ENCODE results near the gene ELMO1. TPM values are rescaled to one million over a fixed set of nuclear protein-coding genes. Genes with fewer than 3 reads are reported as not detected.

The ELMO1 gene
- total RNA-seq, 1 experiment from 2014 or later, result 137 TPM

DNA sequence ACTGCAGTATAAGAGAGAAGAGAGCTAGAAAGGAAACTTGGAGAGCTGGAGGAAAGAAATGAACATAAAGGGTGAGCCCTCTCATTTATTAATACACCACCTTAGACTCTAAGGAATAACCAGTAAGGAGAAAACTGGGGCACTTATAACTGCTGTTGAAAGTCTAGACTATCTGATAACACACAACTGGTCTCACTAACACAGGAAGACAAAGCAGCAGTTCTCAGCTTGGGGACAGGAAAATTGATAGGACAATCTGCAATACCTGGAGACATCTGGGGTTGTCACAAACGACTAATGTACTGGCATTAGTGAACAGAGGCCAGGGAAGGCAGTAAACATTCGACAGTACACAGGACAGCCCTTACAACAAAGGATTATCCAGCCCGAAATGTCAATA is 6.8 kb downstream of the ELMO1 start:
- no peaks in the 10 kb centered on the region for H3K9me2 ChIP-seq (replicated peaks; ENCODE audit: insufficient read depth, low read length)
- H3K27me3 ChIP-seq (ENCODE audit: low read length), result no peaks in the 10 kb centered on the region
- H3K27ac ChIP-seq (ENCODE audit: low read length), result no peak overlapping the region
- no peak overlapping the region for H3K4me3 ChIP-seq (ENCODE audit: low read length)
- no peak for DNase-seq
- no peak overlapping the region for H3K4me2 ChIP-seq (ENCODE audit: low read depth, low read length, poor library complexity, severe bottlenecking)
- H3K79me2 ChIP-seq (ENCODE audit: low read length), result no peaks in the 10 kb centered on the region
- H3K36me3 ChIP-seq (ENCODE audit: insufficient read depth, low read length), result no peaks in the 10 kb centered on the region
- H2AFZ ChIP-seq (ENCODE audit: low read length), result no peak overlapping the region
- no peaks in the 10 kb centered on the region for H3K9me3 ChIP-seq (ENCODE audit: low read length)
- H3K9ac ChIP-seq (ENCODE audit: low read length), result no peak overlapping the region
- H3K4me1 ChIP-seq (ENCODE audit: low read length), result no peaks in the 10 kb centered on the region
- H4K20me1 ChIP-seq (ENCODE audit: insufficient read depth, low read depth, low read length), result 0 out of 2 replicates have a peak, but pooled peaks cover 4% of the 10 kb centered on the region

- Histone ChIP-seq H3K9ac (ENCODE audit: low read length) (no peak overlapping the region), H3K4me2 (ENCODE audit: low read depth, low read length, poor library complexity, severe bottlenecking) (no peak overlapping the region), H3K4me1 (ENCODE audit: low read length) (no peaks in the 10 kb centered on the region), H3K36me3 (ENCODE audit: insufficient read depth, low read length) (no peaks in the 10 kb centered on the region), H4K20me1 (ENCODE audit: insufficient read depth, low read depth, low read length) (0 out of 2 replicates have a peak, but pooled peaks cover 4% of the 10 kb centered on the region), H3K9me2 (replicated peaks; ENCODE audit: insufficient read depth, low read length) (no peaks in the 10 kb centered on the region), H3K27me3 (ENCODE audit: low read length) (no peaks in the 10 kb centered on the region), H3K4me3 (ENCODE audit: low read length) (no peak overlapping the region), H3K27ac (ENCODE audit: low read length) (no peak overlapping the region), H3K79me2 (ENCODE audit: low read length) (no peaks in the 10 kb centered on the region), H2AFZ (ENCODE audit: low read length) (no peak overlapping the region), H3K9me3 (ENCODE audit: low read length) (no peaks in the 10 kb centered on the region)
- DNase-seq, result no peak
Observed at GRCh38 chr7:37441386-37441760, 7.3 kb downstream of the ELMO1 start.

DNA sequence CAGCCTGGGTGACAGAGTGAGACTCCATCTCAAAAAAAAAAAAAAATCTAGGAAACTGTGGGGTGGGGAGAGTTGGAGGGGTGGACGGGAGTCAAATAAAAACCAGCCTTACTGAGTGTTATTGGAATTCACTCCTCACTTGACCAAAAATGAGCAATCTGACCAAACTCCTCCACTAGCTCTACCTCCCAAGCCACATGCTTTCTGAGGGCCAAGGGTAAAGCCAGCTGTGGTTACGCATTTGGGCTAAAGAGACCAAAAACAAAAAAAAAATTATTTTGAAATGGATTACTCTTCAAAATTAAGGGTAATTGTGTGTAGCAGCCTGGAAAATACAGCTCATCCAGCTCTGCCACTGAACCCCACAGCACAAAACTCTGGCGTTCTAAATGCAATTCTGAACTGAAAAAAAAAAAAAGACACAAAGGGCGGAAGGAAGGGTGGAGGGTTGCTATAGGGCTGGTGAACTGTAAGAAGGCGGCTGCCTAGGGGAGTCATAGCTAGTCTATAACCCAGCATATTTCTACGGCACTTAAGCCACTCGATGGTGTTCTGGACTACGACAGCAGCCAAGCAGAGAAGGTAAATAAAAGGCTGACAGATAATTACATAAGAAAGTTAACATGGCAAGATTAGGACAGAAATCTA is 7.8 kb downstream of the ELMO1 start:
- DNase-seq, result no peak
- 0 out of 2 replicates have a peak, but pooled peaks cover 4% of the 10 kb centered on the region for H4K20me1 ChIP-seq (ENCODE audit: insufficient read depth, low read depth, low read length)
- no peak overlapping the region for H3K4me3 ChIP-seq (ENCODE audit: low read length)
- H3K36me3 ChIP-seq (ENCODE audit: insufficient read depth, low read length), result no peaks in the 10 kb centered on the region
- no peaks in the 10 kb centered on the region for H3K4me1 ChIP-seq (ENCODE audit: low read length)
- no peak overlapping the region for H2AFZ ChIP-seq (ENCODE audit: low read length)
- H3K9me2 ChIP-seq (replicated peaks; ENCODE audit: insufficient read depth, low read length), result no peaks in the 10 kb centered on the region
- no peaks in the 10 kb centered on the region for H3K79me2 ChIP-seq (ENCODE audit: low read length)
- no peaks in the 10 kb centered on the region for H3K9me3 ChIP-seq (ENCODE audit: low read length)
- H3K9ac ChIP-seq (ENCODE audit: low read length), result no peak overlapping the region
- no peak overlapping the region for H3K4me2 ChIP-seq (ENCODE audit: low read depth, low read length, poor library complexity, severe bottlenecking)
- H3K27ac ChIP-seq (ENCODE audit: low read length), result no peak overlapping the region
- H3K27me3 ChIP-seq (ENCODE audit: low read length), result no peaks in the 10 kb centered on the region

DNA sequence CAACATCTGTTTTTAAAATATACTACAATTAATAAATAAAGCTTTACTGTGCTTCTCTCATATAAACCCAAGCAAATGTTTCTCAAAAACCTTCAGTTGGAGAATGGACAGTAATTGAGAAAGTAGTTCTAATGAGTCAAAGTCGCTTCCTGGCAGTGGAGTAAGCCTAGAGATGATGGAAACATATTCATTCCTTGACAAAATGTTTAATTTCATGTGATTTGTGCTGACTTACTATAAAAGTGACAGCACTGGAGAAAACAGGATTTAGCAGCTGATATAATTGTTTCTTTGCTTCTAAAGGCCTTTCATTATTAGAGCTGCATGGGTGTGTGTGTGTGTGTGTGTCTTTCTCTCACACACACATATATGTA is 9.0 kb downstream of the ELMO1 start:
- H3K79me2 ChIP-seq (ENCODE audit: low read length), result no peaks in the 10 kb centered on the region
- H3K9me2 ChIP-seq (replicated peaks; ENCODE audit: insufficient read depth, low read length), result no peaks in the 10 kb centered on the region
- H2AFZ ChIP-seq (ENCODE audit: low read length), result no peak overlapping the region
- no peak for DNase-seq
- H4K20me1 ChIP-seq (ENCODE audit: insufficient read depth, low read depth, low read length), result 0 out of 2 replicates have a peak, but pooled peaks cover 4% of the 10 kb centered on the region
- no peak overlapping the region for H3K4me2 ChIP-seq (ENCODE audit: low read depth, low read length, poor library complexity, severe bottlenecking)
- H3K36me3 ChIP-seq (ENCODE audit: insufficient read depth, low read length), result no peaks in the 10 kb centered on the region
- H3K4me1 ChIP-seq (ENCODE audit: low read length), result no peaks in the 10 kb centered on the region
- H3K9me3 ChIP-seq (ENCODE audit: low read length), result no peaks in the 10 kb centered on the region
- no peaks in the 10 kb centered on the region for H3K27me3 ChIP-seq (ENCODE audit: low read length)
- no peak overlapping the region for H3K9ac ChIP-seq (ENCODE audit: low read length)
- no peak overlapping the region for H3K4me3 ChIP-seq (ENCODE audit: low read length)
- H3K27ac ChIP-seq (ENCODE audit: low read length), result no peak overlapping the region

- Histone ChIP-seq H4K20me1 (ENCODE audit: insufficient read depth, low read depth, low read length) (0 out of 2 replicates have a peak, but pooled peaks cover 4% of the 10 kb centered on the region), H2AFZ (ENCODE audit: low read length) (no peak overlapping the region), H3K4me3 (ENCODE audit: low read length) (no peak overlapping the region), H3K9me3 (ENCODE audit: low read length) (no peaks in the 10 kb centered on the region), H3K4me1 (ENCODE audit: low read length) (no peaks in the 10 kb centered on the region), H3K27ac (ENCODE audit: low read length) (no peak overlapping the region), H3K4me2 (ENCODE audit: low read depth, low read length, poor library complexity, severe bottlenecking) (no peak overlapping the region), H3K9ac (ENCODE audit: low read length) (no peak overlapping the region), H3K79me2 (ENCODE audit: low read length) (no peaks in the 10 kb centered on the region), H3K27me3 (ENCODE audit: low read length) (no peaks in the 10 kb centered on the region), H3K36me3 (ENCODE audit: insufficient read depth, low read length) (no peaks in the 10 kb centered on the region), H3K9me2 (replicated peaks; ENCODE audit: insufficient read depth, low read length) (no peaks in the 10 kb centered on the region)
- DNase-seq, result no peak
Observed at GRCh38 chr7:37438906-37439652, 9.6 kb downstream of the ELMO1 start.

GRCh38 chr7:37435156-37435855 is 13.4 kb downstream of the ELMO1 start:
- no peak overlapping the region for H3K4me3 ChIP-seq (ENCODE audit: low read length)
- no peaks in the 10 kb centered on the region for H3K9me2 ChIP-seq (replicated peaks; ENCODE audit: insufficient read depth, low read length)
- H3K9ac ChIP-seq (ENCODE audit: low read length), result no peak overlapping the region
- no peak for DNase-seq
- peaks cover 4% of the 10 kb centered on the region; the same call in 1 of the 2 replicates for H4K20me1 ChIP-seq (ENCODE audit: insufficient read depth, low read depth, low read length)
- no peaks in the 10 kb centered on the region for H3K36me3 ChIP-seq (ENCODE audit: insufficient read depth, low read length)
- H2AFZ ChIP-seq (ENCODE audit: low read length), result no peak overlapping the region
- no peaks in the 10 kb centered on the region for H3K79me2 ChIP-seq (ENCODE audit: low read length)
- no peaks in the 10 kb centered on the region for H3K4me1 ChIP-seq (ENCODE audit: low read length)
- H3K27me3 ChIP-seq (ENCODE audit: low read length), result no peaks in the 10 kb centered on the region
- no peak overlapping the region for H3K4me2 ChIP-seq (ENCODE audit: low read depth, low read length, poor library complexity, severe bottlenecking)
- no peaks in the 10 kb centered on the region for H3K9me3 ChIP-seq (ENCODE audit: low read length)
- no peak overlapping the region for H3K27ac ChIP-seq (ENCODE audit: low read length)

GRCh38 chr7:37434529-37434928 is 14.1 kb downstream of the ELMO1 start:
- H4K20me1 ChIP-seq (ENCODE audit: insufficient read depth, low read depth, low read length), result peaks cover 4% of the 10 kb centered on the region; the same call in 1 of the 2 replicates
- H3K9me2 ChIP-seq (replicated peaks; ENCODE audit: insufficient read depth, low read length), result no peaks in the 10 kb centered on the region
- no peak overlapping the region for H3K4me2 ChIP-seq (ENCODE audit: low read depth, low read length, poor library complexity, severe bottlenecking)
- no peaks in the 10 kb centered on the region for H3K4me1 ChIP-seq (ENCODE audit: low read length)
- no peak overlapping the region for H3K27ac ChIP-seq (ENCODE audit: low read length)
- no peaks in the 10 kb centered on the region for H3K79me2 ChIP-seq (ENCODE audit: low read length)
- no peak for DNase-seq
- H3K36me3 ChIP-seq (ENCODE audit: insufficient read depth, low read length), result no peaks in the 10 kb centered on the region
- H3K4me3 ChIP-seq (ENCODE audit: low read length), result no peak overlapping the region
- no peaks in the 10 kb centered on the region for H3K27me3 ChIP-seq (ENCODE audit: low read length)
- no peak overlapping the region for H3K9ac ChIP-seq (ENCODE audit: low read length)
- no peak overlapping the region for H2AFZ ChIP-seq (ENCODE audit: low read length)
- no peaks in the 10 kb centered on the region for H3K9me3 ChIP-seq (ENCODE audit: low read length)

GRCh38 chr7:37433166-37433565 is 15.5 kb downstream of the ELMO1 start:
- H3K9me3 ChIP-seq (ENCODE audit: low read length), result no peaks in the 10 kb centered on the region
- no peak overlapping the region for H3K4me2 ChIP-seq (ENCODE audit: low read depth, low read length, poor library complexity, severe bottlenecking)
- no peak overlapping the region for H3K27ac ChIP-seq (ENCODE audit: low read length)
- no peaks in the 10 kb centered on the region; the same call in 1 of the 2 replicates for H4K20me1 ChIP-seq (ENCODE audit: insufficient read depth, low read depth, low read length)
- H3K27me3 ChIP-seq (ENCODE audit: low read length), result no peaks in the 10 kb centered on the region
- no peaks in the 10 kb centered on the region for H3K4me1 ChIP-seq (ENCODE audit: low read length)
- H3K36me3 ChIP-seq (ENCODE audit: insufficient read depth, low read length), result no peaks in the 10 kb centered on the region
- H2AFZ ChIP-seq (ENCODE audit: low read length), result no peak overlapping the region
- no peaks in the 10 kb centered on the region for H3K9me2 ChIP-seq (replicated peaks; ENCODE audit: insufficient read depth, low read length)
- no peak for DNase-seq
- no peak overlapping the region for H3K4me3 ChIP-seq (ENCODE audit: low read length)
- no peaks in the 10 kb centered on the region for H3K79me2 ChIP-seq (ENCODE audit: low read length)
- H3K9ac ChIP-seq (ENCODE audit: low read length), result no peak overlapping the region
